DOHH2 (cell line): ENCODE data around the gene NEMP1.

Experiments used
- CTCF ChIP-seq: fragments of 200-600 bp; sonication (generic); IDR thresholded peaks from one replicate; pipeline ENCODE4 v1.5.1; 2014; ENCODE audit warnings: antibody characterized with exemption, mild to moderate bottlenecking, low read depth, low read length; ENCODE audit not compliant: poor library complexity, severe bottlenecking
- EZH2phosphoT487 ChIP-seq: fragments of 200-600 bp; sonication (generic); IDR thresholded peaks from 2 replicates; pipeline ENCODE4 v1.6.1; 2017; ENCODE audit warnings: borderline replicate concordance, mild to moderate bottlenecking, antibody characterized with exemption, low read length, moderate library complexity, mixed read lengths

GRCh38 chr12:57051011-57051410 lies 27.6 kb downstream of the NEMP1 start:
- no peak for TF ChIP-seq CTCF
- no peak for TF ChIP-seq EZH2phosphoT487
